BLaER1 (cell line): ENCODE data around the gene SYT1.

Experiments
- H3K27ac ChIP-seq: shearing (Covaris generic); formaldehyde crosslinking; 2 replicates; pipeline ENCODE4 v1.8.1; 2022
- H3K27me3 ChIP-seq: shearing (Covaris generic); formaldehyde crosslinking; 2 replicates; pipeline ENCODE4 v1.8.1; 2022
- H3K36me3 ChIP-seq: shearing (Covaris generic); formaldehyde crosslinking; 2 replicates; pipeline ENCODE4 v1.8.1; 2022
- H3K4me1 ChIP-seq: shearing (Covaris generic); formaldehyde crosslinking; 2 replicates; pipeline ENCODE4 v1.8.1; 2022
- H3K4me2 ChIP-seq: shearing (Covaris generic); formaldehyde crosslinking; 2 replicates; pipeline ENCODE4 v1.8.1; 2022
- H3K4me3 ChIP-seq: shearing (Covaris generic); formaldehyde crosslinking; 2 replicates; pipeline ENCODE4 v1.8.1; 2022
- H3K9ac ChIP-seq: shearing (Covaris generic); formaldehyde crosslinking; 2 replicates; pipeline ENCODE4 v1.8.1; 2022
- H3K9me3 ChIP-seq: shearing (Covaris generic); formaldehyde crosslinking; 2 replicates; pipeline ENCODE4 v1.8.1; 2022
- H4K20me1 ChIP-seq: shearing (Covaris generic); formaldehyde crosslinking; 2 replicates; pipeline ENCODE4 v1.8.1; 2022
- Cebpa-rat ChIP-seq: shearing (Covaris generic); IDR thresholded peaks from 2 replicates; pipeline ENCODE4 v1.8.1; 2022

The SYT1 gene

GRCh38 chr12:79283364-79283763 is 418.8 kb downstream of the SYT1 start:
- Histone ChIP-seq H3K27ac (no peak overlapping the region), H3K27me3 (no peaks in the 10 kb centered on the region), H4K20me1 (no peaks in the 10 kb centered on the region), H3K9ac (no peak overlapping the region), H3K9me3 (no peaks in the 10 kb centered on the region), H3K36me3 (peaks cover 4% of the 10 kb centered on the region), H3K4me2 (no peak overlapping the region), H3K4me3 (no peak overlapping the region), H3K4me1 (no peaks in the 10 kb centered on the region)
- TF ChIP-seq Cebpa-rat, result no peak

- peaks cover 27% of the 10 kb centered on the region for H3K36me3 ChIP-seq
- H3K27ac ChIP-seq, result no peak overlapping the region
- H3K9ac ChIP-seq, result no peak overlapping the region
- no peaks in the 10 kb centered on the region for H3K27me3 ChIP-seq
- no peak overlapping the region for H3K4me3 ChIP-seq
- H3K9me3 ChIP-seq, result no peaks in the 10 kb centered on the region
- no peaks in the 10 kb centered on the region for H4K20me1 ChIP-seq
- H3K4me2 ChIP-seq, result no peak overlapping the region
- H3K4me1 ChIP-seq, result no peaks in the 10 kb centered on the region
- no peak for TF ChIP-seq Cebpa-rat
Observed at GRCh38 chr12:79288911-79289310, 424.3 kb downstream of the SYT1 start.

GRCh38 chr12:79291711-79292110 is 427.1 kb downstream of the SYT1 start:
- no peak overlapping the region for H3K27ac ChIP-seq
- peaks cover 50% of the 10 kb centered on the region for H3K36me3 ChIP-seq
- no peak for TF ChIP-seq Cebpa-rat

GRCh38 chr12:79294590-79294989 is 430.0 kb downstream of the SYT1 start:
- Histone ChIP-seq H3K4me1 (no peaks in the 10 kb centered on the region), H3K27me3 (no peaks in the 10 kb centered on the region), H3K4me3 (no peak overlapping the region), H3K9me3 (no peaks in the 10 kb centered on the region), H3K4me2 (no peak overlapping the region), H4K20me1 (no peaks in the 10 kb centered on the region), H3K36me3 (peaks cover 64% of the 10 kb centered on the region), H3K9ac (no peak overlapping the region), H3K27ac (no peak overlapping the region)
- TF ChIP-seq Cebpa-rat, result no peak

More at GRCh38 chr12:79291711-79292110, 427.1 kb downstream of the SYT1 start:
- no peaks in the 10 kb centered on the region for H3K9me3 ChIP-seq
- no peaks in the 10 kb centered on the region for H3K4me1 ChIP-seq
- no peaks in the 10 kb centered on the region for H4K20me1 ChIP-seq
- H3K9ac ChIP-seq, result no peak overlapping the region
- H3K4me2 ChIP-seq, result no peak overlapping the region
- no peaks in the 10 kb centered on the region for H3K27me3 ChIP-seq
- no peak overlapping the region for H3K4me3 ChIP-seq

GRCh38 chr12:79295572-79295971 is 431.0 kb downstream of the SYT1 start:
- Histone ChIP-seq H3K36me3 (peaks cover 73% of the 10 kb centered on the region), H3K4me2 (no peak overlapping the region)

GRCh38 chr12:79296133-79296532 is 431.6 kb downstream of the SYT1 start:
- no peak for TF ChIP-seq Cebpa-rat
- no peak overlapping the region for H3K4me2 ChIP-seq
- H3K9me3 ChIP-seq, result no peaks in the 10 kb centered on the region

More at GRCh38 chr12:79295572-79295971, 431.0 kb downstream of the SYT1 start:
- Histone ChIP-seq H3K27ac (no peak overlapping the region), H3K4me1 (no peaks in the 10 kb centered on the region), H3K4me3 (no peak overlapping the region), H4K20me1 (no peaks in the 10 kb centered on the region), H3K27me3 (no peaks in the 10 kb centered on the region), H3K9me3 (no peaks in the 10 kb centered on the region), H3K9ac (no peak overlapping the region)
- TF ChIP-seq Cebpa-rat, result no peak

GRCh38 chr12:79296871-79297270 is 432.3 kb downstream of the SYT1 start:
- H3K4me2 ChIP-seq, result no peak overlapping the region
- TF ChIP-seq Cebpa-rat, result no peak
- no peaks in the 10 kb centered on the region for H4K20me1 ChIP-seq
- no peak overlapping the region for H3K27ac ChIP-seq
- no peaks in the 10 kb centered on the region for H3K4me1 ChIP-seq
- H3K9me3 ChIP-seq, result no peaks in the 10 kb centered on the region
- no peaks in the 10 kb centered on the region for H3K27me3 ChIP-seq
- no peak overlapping the region for H3K4me3 ChIP-seq
- H3K9ac ChIP-seq, result no peak overlapping the region
- H3K36me3 ChIP-seq, result peaks cover 65% of the 10 kb centered on the region

More at GRCh38 chr12:79296133-79296532, 431.6 kb downstream of the SYT1 start:
- Histone ChIP-seq H3K4me3 (no peak overlapping the region), H3K36me3 (peaks cover 72% of the 10 kb centered on the region), H4K20me1 (no peaks in the 10 kb centered on the region), H3K27ac (no peak overlapping the region), H3K27me3 (no peaks in the 10 kb centered on the region), H3K4me1 (no peaks in the 10 kb centered on the region), H3K9ac (no peak overlapping the region)

GRCh38 chr12:79298506-79298905 is 433.9 kb downstream of the SYT1 start:
- H3K27me3 ChIP-seq, result no peaks in the 10 kb centered on the region
- peaks cover 59% of the 10 kb centered on the region for H3K36me3 ChIP-seq
- H3K4me2 ChIP-seq, result no peak overlapping the region
- no peak overlapping the region for H3K4me3 ChIP-seq
- H4K20me1 ChIP-seq, result no peaks in the 10 kb centered on the region
- no peak for TF ChIP-seq Cebpa-rat
- H3K4me1 ChIP-seq, result no peaks in the 10 kb centered on the region
- H3K9me3 ChIP-seq, result no peaks in the 10 kb centered on the region
- H3K27ac ChIP-seq, result no peak overlapping the region
- no peak overlapping the region for H3K9ac ChIP-seq

GRCh38 chr12:79299447-79300198 is 435.0 kb downstream of the SYT1 start:
- Histone ChIP-seq H3K4me1 (no peaks in the 10 kb centered on the region), H3K36me3 (peaks cover 62% of the 10 kb centered on the region), H4K20me1 (no peaks in the 10 kb centered on the region), H3K9ac (no peak overlapping the region), H3K27me3 (no peaks in the 10 kb centered on the region), H3K4me3 (no peak overlapping the region), H3K4me2 (no peak overlapping the region), H3K27ac (no peak overlapping the region), H3K9me3 (no peaks in the 10 kb centered on the region)
- TF ChIP-seq Cebpa-rat, result no peak

- Histone ChIP-seq H3K9ac (no peak overlapping the region), H3K4me2 (no peak overlapping the region), H4K20me1 (no peaks in the 10 kb centered on the region), H3K4me1 (no peaks in the 10 kb centered on the region), H3K36me3 (peaks cover 57% of the 10 kb centered on the region), H3K27ac (no peak overlapping the region), H3K27me3 (no peaks in the 10 kb centered on the region), H3K9me3 (no peaks in the 10 kb centered on the region), H3K4me3 (no peak overlapping the region)
- TF ChIP-seq Cebpa-rat, result no peak
Observed at GRCh38 chr12:79300199-79300568, 435.6 kb downstream of the SYT1 start.
